Fibroblast of lung (primary cell): ENCODE data around the gene TMPRSS13.

Experiments used
- CTCF ChIP-seq, 2 donors: IDR thresholded peaks in 1 of 2; conservative IDR thresholded peaks in 1 of 2; 1 replicate in 1 of 2; 2 replicates in 1 of 2; pipeline ENCODE4 v1.5.1; 2011 to 2012; ENCODE audit warnings: low read length in 2 of 2, control low read depth in 1 of 2, inconsistent platforms in 1 of 2, low read depth in 1 of 2, mild to moderate bottlenecking in 1 of 2
- EZH2 ChIP-seq: IDR thresholded peaks from 2 replicates; pipeline ENCODE4 v1.5.1; 2012; ENCODE audit warnings: low read length, control low read depth, mild to moderate bottlenecking; ENCODE audit errors: missing control alignments

GRCh38 chr11:117933930-117934329, 4.7 kb upstream of the TMPRSS13 start:
- no peak for TF ChIP-seq CTCF (conservative IDR thresholded peaks at IDR 0.05 in 1 of 2, IDR thresholded peaks at IDR 0.05 in 1 of 2; ENCODE audit: low read depth in 1 of 2, low read length in 2 of 2)
- TF ChIP-seq EZH2: no peak
